IMR-90 (cell line): Measurements from ENCODE around the gene SEC14L1. TPM values are rescaled to one million over a fixed set of nuclear protein-coding genes. Genes with fewer than 3 reads are reported as not detected.

ENCODE experiments used
- ATAC-seq: fragments of 200-7000 bp; cut with Tn5 transposase; 2 replicates; pipeline ENCODE4 v1.9.1; 2020; ENCODE audit warnings: low read depth, mild to moderate bottlenecking, moderate library complexity
- BruUV-seq: library from RNA; stranded (reverse); fragments of 400-500 nt; replicated peaks from 2 replicates; lab custom pipeline; 2021; lab: Mats Ljungman, UMichigan
- CTCF ChIA-PET: fragments of 300-600 bp; formaldehyde crosslinking; extraction: SDS; loops from one replicate; lab custom pipeline; 2021; ENCODE audit warnings: antibody characterized with exemption; lab: Yijun Ruan, JAX
- POLR2A ChIA-PET: fragments of 300-600 bp; sonication (Branson Sonifier 250); formaldehyde crosslinking; loops from one replicate; lab custom pipeline; 2022; ENCODE audit warnings: antibody characterized with exemption; ENCODE audit not compliant: unreplicated experiment; lab: Charles Lee
- DNase-seq: peaks from one replicate; pipeline ENCODE4 v3.0.0; 2013
- H2AFZ ChIP-seq: replicated peaks from 2 replicates; pipeline ENCODE3; 2013; ENCODE audit warnings: low read length, mild to moderate bottlenecking; ENCODE audit not compliant: poor library complexity
- H2AK5ac ChIP-seq: 2 replicates; pipeline ENCODE4 v1.6.1; 2013; ENCODE audit warnings: low read depth, low read length, inconsistent platforms
- H2AK9ac ChIP-seq: replicated peaks from 2 replicates; pipeline ENCODE3; 2013; ENCODE audit warnings: mild to moderate bottlenecking, low read depth, low read length, moderate library complexity; ENCODE audit not compliant: poor library complexity
- H2BK120ac ChIP-seq: 2 replicates; pipeline ENCODE4 v1.6.1; 2013; ENCODE audit warnings: low read depth, low read length, inconsistent platforms
- H2BK15ac ChIP-seq: 3 replicates; pipeline ENCODE4 v1.6.1; 2013; ENCODE audit warnings: low read depth, low read length, inconsistent platforms
- H2BK20ac ChIP-seq: 2 replicates; pipeline ENCODE4 v1.6.1; 2013; ENCODE audit warnings: low read depth, mild to moderate bottlenecking, inconsistent platforms, low read length, moderate library complexity
- H2BK5ac ChIP-seq: 2 replicates; pipeline ENCODE4 v1.6.1; 2013; ENCODE audit warnings: mild to moderate bottlenecking, low read depth, low read length, inconsistent platforms; ENCODE audit not compliant: poor library complexity, severe bottlenecking
- H3K14ac ChIP-seq: replicated peaks from 2 replicates; pipeline ENCODE4 v1.6.1; 2013; ENCODE audit warnings: low read depth, low read length, inconsistent platforms
- H3K18ac ChIP-seq: 2 replicates; pipeline ENCODE4 v1.6.1; 2013; ENCODE audit warnings: low read depth, low read length, control low read depth
- H3K23ac ChIP-seq: 2 replicates; pipeline ENCODE4 v1.6.1; 2013; ENCODE audit warnings: low read depth, low read length, inconsistent platforms
- H3K27ac ChIP-seq: 2 replicates; pipeline ENCODE4 v1.5.1; 2013; ENCODE audit warnings: mild to moderate bottlenecking, control low read depth, low read length; ENCODE audit not compliant: insufficient read depth
- H3K27me3 ChIP-seq: 2 replicates; pipeline ENCODE4 v1.6.1; 2013; ENCODE audit warnings: low read length; ENCODE audit not compliant: control insufficient read depth, insufficient read depth
- H3K36me3 ChIP-seq: 2 replicates; pipeline ENCODE4 v1.6.1; 2013; ENCODE audit warnings: low read length, mixed read lengths; ENCODE audit not compliant: control insufficient read depth, insufficient read depth
- H3K4ac ChIP-seq: 2 replicates; pipeline ENCODE4 v1.6.1; 2013; ENCODE audit warnings: low read depth, low read length, inconsistent platforms
- H3K4me1 ChIP-seq: 2 replicates; pipeline ENCODE4 v1.6.1; 2013; ENCODE audit warnings: low read length, mixed read lengths; ENCODE audit not compliant: control insufficient read depth, insufficient read depth
- H3K4me2 ChIP-seq: 2 replicates; pipeline ENCODE4 v1.6.1; 2013; ENCODE audit warnings: low read depth, mild to moderate bottlenecking, control low read depth, low read length, moderate library complexity
- H3K4me3 ChIP-seq: 2 replicates; pipeline ENCODE4 v1.5.1; 2013; ENCODE audit warnings: low read depth, mild to moderate bottlenecking, control low read depth, low read length, moderate library complexity; ENCODE audit not compliant: insufficient read depth
- H3K56ac ChIP-seq: 2 replicates; pipeline ENCODE4 v1.6.1; 2013; ENCODE audit warnings: low read length, inconsistent platforms; ENCODE audit not compliant: insufficient read depth; ENCODE audit errors: extremely low read depth
- H3K79me1 ChIP-seq, 2 experiments: 2 replicates each; pipeline ENCODE4 v1.6.1; 2013; ENCODE audit warnings: low read length in 2 of 2, inconsistent platforms in 1 of 2, low read depth in 1 of 2
- H3K9ac ChIP-seq: 2 replicates; pipeline ENCODE4 v1.6.1; 2013; ENCODE audit warnings: low read depth, low read length, control low read depth
- H3K9me1 ChIP-seq: 2 replicates; pipeline ENCODE4 v1.6.1; 2013; ENCODE audit warnings: low read length, inconsistent platforms; ENCODE audit not compliant: insufficient read depth
- H3K9me3 ChIP-seq: 2 replicates; pipeline ENCODE4 v1.6.1; 2013; ENCODE audit warnings: low read length; ENCODE audit not compliant: control insufficient read depth, insufficient read depth
- H4K20me1 ChIP-seq: 2 replicates; pipeline ENCODE4 v1.6.1; 2013; ENCODE audit warnings: low read length, inconsistent platforms; ENCODE audit not compliant: insufficient read depth
- H4K5ac ChIP-seq: 2 replicates; pipeline ENCODE4 v1.6.1; 2013; ENCODE audit warnings: mild to moderate bottlenecking, low read depth, low read length, control low read depth
- H4K8ac ChIP-seq, 2 experiments: 2 replicates each; pipeline ENCODE4 v1.6.1; 2013; ENCODE audit warnings: low read depth in 2 of 2, low read length in 2 of 2, control low read depth in 1 of 2, inconsistent platforms in 1 of 2
- H4K91ac ChIP-seq: 2 replicates; pipeline ENCODE4 v1.6.1; 2013; ENCODE audit warnings: low read depth, low read length, inconsistent platforms; ENCODE audit not compliant: insufficient read depth
- BHLHE40 ChIP-seq: fragments of 150-350 bp; IDR thresholded peaks from 2 replicates; pipeline ENCODE4 v1.6.1; 2016; ENCODE audit warnings: mild to moderate bottlenecking, low read depth, low read length
- CEBPB ChIP-seq: IDR thresholded peaks from 2 replicates; pipeline ENCODE4 v1.6.1; 2012; ENCODE audit warnings: low read depth, low read length, improper control_type of control experiment
- FOS ChIP-seq: fragments of 150-350 bp; IDR thresholded peaks from 2 replicates; pipeline ENCODE4 v1.6.1; 2016; ENCODE audit warnings: low read depth, low read length
- MAZ ChIP-seq: IDR thresholded peaks from 2 replicates; pipeline ENCODE4 v1.6.1; 2012; ENCODE audit warnings: low read depth, mild to moderate bottlenecking, low read length, improper control_type of control experiment, moderate library complexity, borderline replicate concordance
- MXI1 ChIP-seq: IDR thresholded peaks from 2 replicates; pipeline ENCODE4 v1.6.1; 2012; ENCODE audit warnings: low read depth, mild to moderate bottlenecking, low read length, moderate library complexity, borderline replicate concordance
- RCOR1 ChIP-seq: IDR thresholded peaks from 2 replicates; pipeline ENCODE4 v1.6.1; 2012; ENCODE audit warnings: mild to moderate bottlenecking, low read length, improper control_type of control experiment; ENCODE audit not compliant: insufficient replicate concordance
- RFX5 ChIP-seq: IDR thresholded peaks from 2 replicates; pipeline ENCODE4 v1.8.0; 2012; ENCODE audit warnings: low read depth, mild to moderate bottlenecking, low read length, moderate library complexity
- WGBS, 2 experiments: methylation state at CpG; one replicate each; pipeline versions ENCODE4 v1.1.5 to v1.1.7; 2013; ENCODE audit warnings: missing lambda C conversion rate in 2 of 2; ENCODE audit not compliant: insufficient read length in 1 of 2; ENCODE audit errors: extremely low coverage in 2 of 2; 5-methylcytosine and 5-hydroxymethylcytosine counted together
- dilution Hi-C: fragments of 300-500 bp; cut with HindIII; formaldehyde crosslinking; loops from one replicate; pipeline ENCODE4 v1.14.3; 2018; ENCODE audit warnings: low sequenced_read_pairs; ENCODE audit not compliant: unreplicated experiment
- in situ Hi-C: fragments of 300-500 bp; cut with MboI; formaldehyde crosslinking; loops from 3 replicates; pipeline ENCODE4 v1.14.3; 2019; ENCODE audit warnings: low sequenced_read_pairs, inconsistent platforms, mixed read lengths
- intact Hi-C: fragments of 100-400 bp; cut with micrococcal nuclease; formaldehyde crosslinking; loops from 2 replicates; pipeline ENCODE4 v1.10.0; 2022
- polyA plus RNA-seq, 3 experiments: library from polyadenylated mRNA; depleted of rRNA; stranded (reverse); fragments of >200 nt; gene quantifications; 2 replicates each; pipeline ENCODE4 v1.2.3, GENCODE V29; 2012; ENCODE audit warnings: low replicate concordance in 1 of 3
- total RNA-seq: library from RNA; depleted of rRNA; stranded (reverse); fragments of >200 nt; gene quantifications from 2 replicates; pipeline ENCODE4 v1.2.3, GENCODE V29; 2012
- TF ChIP-seq, protein P1 (sequence below): fragments of 150-350 bp; IDR thresholded peaks from 2 replicates; pipeline ENCODE4 v1.6.1; 2017; ENCODE audit warnings: mild to moderate bottlenecking, antibody characterized with exemption, low read length, low read depth
- TF ChIP-seq, protein P2 (sequence below): fragments of 150-350 bp; IDR thresholded peaks from 2 replicates; pipeline ENCODE4 v1.6.1; 2016; ENCODE audit warnings: low read depth, mild to moderate bottlenecking, low read length, moderate library complexity, borderline replicate concordance
- TF ChIP-seq, protein P3 (sequence below): conservative IDR thresholded peaks from 2 replicates; pipeline ENCODE4 v1.5.1; 2012; ENCODE audit warnings: mild to moderate bottlenecking, low read depth, low read length, improper control_type of control experiment

The SEC14L1 gene
- total and polyA plus RNA-seq, 2 of the 4 experiments (the other 2 are of a cell fraction) = 24.9 to 35.8 TPM

DNA sequence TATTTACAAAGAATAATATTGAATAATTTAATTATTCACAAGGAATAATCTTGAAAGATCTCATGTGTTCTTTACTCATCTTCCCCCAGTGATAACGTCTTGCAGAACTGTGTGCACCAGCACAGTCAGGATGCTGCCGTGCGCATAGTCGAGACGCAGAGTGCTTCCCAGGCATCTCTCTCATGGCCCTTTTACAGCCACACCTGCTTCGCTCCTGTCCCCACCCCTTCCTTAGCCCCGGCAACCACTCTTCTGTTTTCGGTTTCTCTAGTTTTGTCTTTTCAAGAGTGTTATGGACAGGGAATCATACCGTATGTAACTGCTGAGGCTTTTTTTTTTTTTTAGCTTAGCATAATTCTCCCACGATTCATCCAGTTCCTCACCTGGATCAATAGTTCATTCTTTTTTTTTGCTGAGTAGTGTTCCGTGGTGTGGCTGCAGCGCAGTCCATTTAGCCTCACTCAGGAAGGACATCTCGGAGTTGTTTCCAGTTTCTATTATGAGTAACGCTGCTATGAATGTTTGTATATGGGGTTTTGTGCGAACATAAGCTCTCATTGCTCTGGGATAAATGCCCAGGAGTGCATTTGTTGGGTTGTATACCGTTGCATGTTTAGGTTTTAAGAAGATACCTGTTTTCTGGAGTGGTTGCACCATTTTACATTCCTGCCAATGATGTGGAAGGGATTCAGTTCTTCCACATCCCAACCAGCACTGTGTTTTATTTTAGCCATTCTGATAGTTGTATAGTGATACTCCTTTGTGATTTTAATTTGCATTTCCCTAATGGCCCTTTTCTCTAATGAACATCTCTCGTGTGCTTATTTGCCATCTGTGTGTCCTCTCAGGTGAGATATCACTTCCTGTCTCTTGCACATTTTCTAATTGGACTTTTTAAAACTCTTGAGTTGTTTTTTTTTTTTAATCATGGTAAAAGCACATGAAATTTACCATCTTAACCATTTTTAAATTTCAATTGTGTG is 47.6 kb downstream of the SEC14L1 start:
- peaks cover 14% of the 10 kb centered on the region for H3K9me1 ChIP-seq
- no TSS peak for BruUV-seq
- ATAC-seq = no peak

More for the DNA sequence above, 47.6 kb downstream of the SEC14L1 start:
- no peak overlapping the region for H2BK20ac ChIP-seq
- no peak overlapping the region for H3K56ac ChIP-seq
- TF ChIP-seq, protein P1, sequence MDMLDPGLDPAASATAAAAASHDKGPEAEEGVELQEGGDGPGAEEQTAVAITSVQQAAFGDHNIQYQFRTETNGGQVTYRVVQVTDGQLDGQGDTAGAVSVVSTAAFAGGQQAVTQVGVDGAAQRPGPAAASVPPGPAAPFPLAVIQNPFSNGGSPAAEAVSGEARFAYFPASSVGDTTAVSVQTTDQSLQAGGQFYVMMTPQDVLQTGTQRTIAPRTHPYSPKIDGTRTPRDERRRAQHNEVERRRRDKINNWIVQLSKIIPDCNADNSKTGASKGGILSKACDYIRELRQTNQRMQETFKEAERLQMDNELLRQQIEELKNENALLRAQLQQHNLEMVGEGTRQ = no peak
- TF ChIP-seq MAZ = no peak
- no peak for TF ChIP-seq BHLHE40
- no peak for TF ChIP-seq CEBPB
- TF ChIP-seq FOS = no peak
- TF ChIP-seq RFX5 = no peak
- TF ChIP-seq, protein P2, sequence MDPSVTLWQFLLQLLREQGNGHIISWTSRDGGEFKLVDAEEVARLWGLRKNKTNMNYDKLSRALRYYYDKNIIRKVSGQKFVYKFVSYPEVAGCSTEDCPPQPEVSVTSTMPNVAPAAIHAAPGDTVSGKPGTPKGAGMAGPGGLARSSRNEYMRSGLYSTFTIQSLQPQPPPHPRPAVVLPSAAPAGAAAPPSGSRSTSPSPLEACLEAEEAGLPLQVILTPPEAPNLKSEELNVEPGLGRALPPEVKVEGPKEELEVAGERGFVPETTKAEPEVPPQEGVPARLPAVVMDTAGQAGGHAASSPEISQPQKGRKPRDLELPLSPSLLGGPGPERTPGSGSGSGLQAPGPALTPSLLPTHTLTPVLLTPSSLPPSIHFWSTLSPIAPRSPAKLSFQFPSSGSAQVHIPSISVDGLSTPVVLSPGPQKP = no peak
- TF ChIP-seq MXI1 = no peak
- TF ChIP-seq RCOR1 = no peak
- TF ChIP-seq, protein P3, sequence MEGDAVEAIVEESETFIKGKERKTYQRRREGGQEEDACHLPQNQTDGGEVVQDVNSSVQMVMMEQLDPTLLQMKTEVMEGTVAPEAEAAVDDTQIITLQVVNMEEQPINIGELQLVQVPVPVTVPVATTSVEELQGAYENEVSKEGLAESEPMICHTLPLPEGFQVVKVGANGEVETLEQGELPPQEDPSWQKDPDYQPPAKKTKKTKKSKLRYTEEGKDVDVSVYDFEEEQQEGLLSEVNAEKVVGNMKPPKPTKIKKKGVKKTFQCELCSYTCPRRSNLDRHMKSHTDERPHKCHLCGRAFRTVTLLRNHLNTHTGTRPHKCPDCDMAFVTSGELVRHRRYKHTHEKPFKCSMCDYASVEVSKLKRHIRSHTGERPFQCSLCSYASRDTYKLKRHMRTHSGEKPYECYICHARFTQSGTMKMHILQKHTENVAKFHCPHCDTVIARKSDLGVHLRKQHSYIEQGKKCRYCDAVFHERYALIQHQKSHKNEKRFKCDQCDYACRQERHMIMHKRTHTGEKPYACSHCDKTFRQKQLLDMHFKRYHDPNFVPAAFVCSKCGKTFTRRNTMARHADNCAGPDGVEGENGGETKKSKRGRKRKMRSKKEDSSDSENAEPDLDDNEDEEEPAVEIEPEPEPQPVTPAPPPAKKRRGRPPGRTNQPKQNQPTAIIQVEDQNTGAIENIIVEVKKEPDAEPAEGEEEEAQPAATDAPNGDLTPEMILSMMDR = no peak
- H3K14ac ChIP-seq = no peak overlapping the region
- H3K9me3 ChIP-seq = no peaks in the 10 kb centered on the region
- no peak overlapping the region for H4K8ac ChIP-seq
- no peak overlapping the region for H3K23ac ChIP-seq
- no peak overlapping the region for H2BK5ac ChIP-seq
- H2AK5ac ChIP-seq = no peak overlapping the region
- peaks cover 43 to 81% of the 10 kb centered on the region in 2 experiments for H3K79me1 ChIP-seq
- no peak overlapping the region for H4K5ac ChIP-seq
- peaks cover 7% of the 10 kb centered on the region for H3K4me1 ChIP-seq
- intact Hi-C loops (loop anchor here (5.0 kb wide), 1 partner anchor 36 kb away; no protein-coding TSS in a partner anchor), in situ Hi-C loops (no loop called here), dilution Hi-C loops (no loop called here)
- H3K9ac ChIP-seq = no peak overlapping the region
- POLR2A ChIA-PET = no interaction called here
- H2BK120ac ChIP-seq = no peak overlapping the region
- no peak overlapping the region for H3K4ac ChIP-seq
- H3K4me3 ChIP-seq = no peak overlapping the region
- H4K20me1 ChIP-seq = peaks cover 47% of the 10 kb centered on the region
- no peak overlapping the region for H3K4me2 ChIP-seq
- no peak overlapping the region for H2AFZ ChIP-seq
- no peaks in the 10 kb centered on the region for H3K27me3 ChIP-seq
- no peak overlapping the region for H2AK9ac ChIP-seq
- no peak overlapping the region for H2BK15ac ChIP-seq
- H3K36me3 ChIP-seq = peaks cover 16% of the 10 kb centered on the region
- no peak for DNase-seq
- H4K91ac ChIP-seq = no peak overlapping the region
- H3K18ac ChIP-seq = no peak overlapping the region
- 100% methylated on average over 1 of the region's 17 CpGs; no CpG with 5 or more reads in 1 of the 2 experiments for WGBS, 2 experiments
- CTCF ChIA-PET = interaction anchor here (0.6 to 0.7 kb wide), 3 partner anchors 21 to 371 kb away, joined by 3 to 5 read pairs (median 3); no protein-coding TSS in a partner anchor
- H3K27ac ChIP-seq = no peak overlapping the region
